GM20000 (cell line): ENCODE data around the gene CNTN4.
"Not testable (repeated sequence)": the region's sequence is repeated elsewhere in the genome, so short reads cannot be mapped to it uniquely, and the experiment has no call there.

Source experiments
- DNase-seq: peaks from one replicate; pipeline ENCODE4 v3.0.0; 2012; ENCODE audit warnings: low spot score
- TF ChIP-seq, protein P1 (sequence below): IDR thresholded peaks from 2 replicates; pipeline ENCODE4 v1.5.1; 2012; ENCODE audit warnings: mild to moderate bottlenecking, control low read depth; ENCODE audit errors: extremely low read depth, missing control alignments

Gene CNTN4

DNA sequence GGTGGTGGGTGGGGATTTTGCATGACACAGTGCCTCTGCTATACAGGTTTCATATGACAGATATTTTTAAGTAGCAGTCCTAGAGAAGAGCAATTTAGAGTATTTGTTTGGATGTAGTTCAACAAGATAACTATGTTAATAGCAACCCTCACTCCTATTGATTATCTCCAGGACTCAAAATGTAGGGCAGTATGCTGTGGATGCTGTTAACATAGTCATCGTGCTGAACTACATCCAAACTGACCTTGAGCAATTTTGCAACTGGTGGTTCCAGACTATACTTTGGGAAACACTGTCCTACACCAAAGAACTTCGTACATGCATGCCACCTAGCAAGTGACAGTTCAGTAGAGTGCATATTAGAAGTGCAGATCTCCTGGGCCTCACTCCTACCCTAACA, 893.9 kb downstream of the CNTN4 start:
- TF ChIP-seq, protein P1, sequence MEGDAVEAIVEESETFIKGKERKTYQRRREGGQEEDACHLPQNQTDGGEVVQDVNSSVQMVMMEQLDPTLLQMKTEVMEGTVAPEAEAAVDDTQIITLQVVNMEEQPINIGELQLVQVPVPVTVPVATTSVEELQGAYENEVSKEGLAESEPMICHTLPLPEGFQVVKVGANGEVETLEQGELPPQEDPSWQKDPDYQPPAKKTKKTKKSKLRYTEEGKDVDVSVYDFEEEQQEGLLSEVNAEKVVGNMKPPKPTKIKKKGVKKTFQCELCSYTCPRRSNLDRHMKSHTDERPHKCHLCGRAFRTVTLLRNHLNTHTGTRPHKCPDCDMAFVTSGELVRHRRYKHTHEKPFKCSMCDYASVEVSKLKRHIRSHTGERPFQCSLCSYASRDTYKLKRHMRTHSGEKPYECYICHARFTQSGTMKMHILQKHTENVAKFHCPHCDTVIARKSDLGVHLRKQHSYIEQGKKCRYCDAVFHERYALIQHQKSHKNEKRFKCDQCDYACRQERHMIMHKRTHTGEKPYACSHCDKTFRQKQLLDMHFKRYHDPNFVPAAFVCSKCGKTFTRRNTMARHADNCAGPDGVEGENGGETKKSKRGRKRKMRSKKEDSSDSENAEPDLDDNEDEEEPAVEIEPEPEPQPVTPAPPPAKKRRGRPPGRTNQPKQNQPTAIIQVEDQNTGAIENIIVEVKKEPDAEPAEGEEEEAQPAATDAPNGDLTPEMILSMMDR: no peak
- no peak for DNase-seq

GRCh38 chr3:2993130-2993529, 894.5 kb downstream of the CNTN4 start:
- DNase-seq: not testable (repeated sequence)

GRCh38 chr3:2993736-2994135, 895.1 kb downstream of the CNTN4 start:
- TF ChIP-seq, protein P1: no peak
- no peak for DNase-seq

GRCh38 chr3:2995195-2995594, 896.5 kb downstream of the CNTN4 start:
- DNase-seq: no peak
- TF ChIP-seq, protein P1: no peak

DNA sequence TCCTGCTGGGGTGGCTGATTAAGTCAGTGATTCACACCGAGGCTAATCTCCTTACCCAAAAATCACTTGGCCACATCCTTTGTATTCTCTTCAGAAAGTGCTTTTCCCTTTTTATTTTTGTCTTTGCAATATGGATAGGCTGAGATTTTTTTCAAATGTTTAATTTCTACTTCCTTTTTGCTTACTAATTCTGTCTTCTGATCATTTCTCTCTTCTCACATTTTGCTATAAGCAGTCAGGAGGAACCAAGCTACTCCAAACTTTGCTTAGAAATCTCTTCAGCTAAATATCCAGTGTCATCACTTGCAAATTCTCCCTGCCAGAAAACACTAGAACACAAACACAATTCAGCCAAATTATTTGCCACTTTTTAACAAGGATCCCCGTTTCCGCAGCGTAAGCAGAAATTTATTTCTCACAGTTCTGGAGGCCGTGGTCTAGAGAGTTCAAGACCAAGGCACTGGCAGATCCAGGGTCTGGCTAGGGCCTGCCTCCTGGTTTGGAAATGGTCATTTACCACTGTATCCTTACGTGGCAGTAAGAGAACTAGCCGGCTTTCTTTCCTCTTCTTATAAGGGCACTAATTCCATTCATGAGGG, 906.6 kb downstream of the CNTN4 start:
- DNase-seq: no peak

GRCh38 chr3:3013317-3014052, 914.8 kb downstream of the CNTN4 start:
- DNase-seq: no peak
- TF ChIP-seq, protein P1: no peak

More for the DNA sequence above, 906.6 kb downstream of the CNTN4 start:
- TF ChIP-seq, protein P1: no peak

- TF ChIP-seq, protein P1: peak; percentile 39
- DNase-seq: peak; percentile 26
These were observed 916.8 kb downstream of the CNTN4 start for GRCh38 chr3:3015185-3016089.
